H9 (cell line): ENCODE results near the gene MRPL34. TPM values are rescaled to one million over a fixed set of nuclear protein-coding genes. Genes with fewer than 3 reads are reported as not detected.

ENCODE experiments used
- DNase-seq: peaks from one replicate; pipeline ENCODE4 v3.0.0-alpha.2; 2017
- H2AFZ ChIP-seq: one replicate; pipeline ENCODE4 v1.6.1; 2013; ENCODE audit warnings: mild to moderate bottlenecking, low read length, control low read depth, moderate library complexity
- H2AK5ac ChIP-seq: 2 replicates; pipeline ENCODE4 v1.6.1; 2013; ENCODE audit warnings: low read length, control low read depth, mixed read lengths; ENCODE audit not compliant: insufficient read length
- H2BK120ac ChIP-seq: one replicate; pipeline ENCODE4 v1.6.1; 2013; ENCODE audit warnings: low read depth, mild to moderate bottlenecking, low read length, control low read depth, inconsistent platforms; ENCODE audit not compliant: poor library complexity, severe bottlenecking
- H2BK12ac ChIP-seq: 2 replicates; pipeline ENCODE4 v1.6.1; 2013; ENCODE audit warnings: low read length, control low read depth, mixed read lengths, low read depth; ENCODE audit not compliant: insufficient read length
- H2BK15ac ChIP-seq: 2 replicates; pipeline ENCODE4 v1.6.1; 2013; ENCODE audit warnings: low read depth, low read length, control low read depth
- H2BK20ac ChIP-seq: one replicate; pipeline ENCODE4 v1.6.1; 2013; ENCODE audit warnings: low read depth, mild to moderate bottlenecking, low read length, control low read depth, inconsistent platforms; ENCODE audit not compliant: poor library complexity, severe bottlenecking
- H2BK5ac ChIP-seq: 2 replicates; pipeline ENCODE4 v1.6.1; 2013; ENCODE audit warnings: low read length, control low read depth, mixed read lengths; ENCODE audit not compliant: insufficient read length
- H3K14ac ChIP-seq: 2 replicates; pipeline ENCODE4 v1.6.1; 2013; ENCODE audit warnings: low read length, control low read depth; ENCODE audit not compliant: insufficient read depth
- H3K18ac ChIP-seq: 2 replicates; pipeline ENCODE4 v1.6.1; 2013; ENCODE audit warnings: low read depth, mild to moderate bottlenecking, mixed read lengths, low read length, control low read depth; ENCODE audit not compliant: insufficient read length
- H3K23ac ChIP-seq: 2 replicates; pipeline ENCODE4 v1.6.1; 2013; ENCODE audit warnings: low read length, control low read depth, mixed read lengths, low read depth; ENCODE audit not compliant: insufficient read length
- H3K23me2 ChIP-seq: 2 replicates; pipeline ENCODE4 v1.6.1; 2013; ENCODE audit warnings: low read depth, mild to moderate bottlenecking, mixed read lengths, low read length, control low read depth; ENCODE audit not compliant: insufficient read length, poor library complexity, severe bottlenecking
- H3K27ac ChIP-seq: 2 replicates; pipeline ENCODE4 v1.5.1; 2013; ENCODE audit warnings: low read length, control low read depth, mixed read lengths, low read depth; ENCODE audit not compliant: insufficient read length
- H3K27me3 ChIP-seq: 2 replicates; pipeline ENCODE4 v1.6.1; 2013; ENCODE audit warnings: low read length, control low read depth, inconsistent platforms; ENCODE audit not compliant: insufficient read depth
- H3K4ac ChIP-seq: 2 replicates; pipeline ENCODE4 v1.6.1; 2013; ENCODE audit warnings: low read depth, mild to moderate bottlenecking, control low read depth, inconsistent platforms, low read length, moderate library complexity
- H3K4me1 ChIP-seq: 2 replicates; pipeline ENCODE4 v1.6.1; 2013; ENCODE audit warnings: low read length, control low read depth, inconsistent platforms; ENCODE audit not compliant: insufficient read depth
- H3K4me2 ChIP-seq: 2 replicates; pipeline ENCODE4 v1.6.1; 2013; ENCODE audit warnings: low read length, control low read depth, mixed read lengths; ENCODE audit not compliant: insufficient read length, insufficient read depth
- H3K56ac ChIP-seq: 2 replicates; pipeline ENCODE4 v1.6.1; 2013; ENCODE audit warnings: low read depth, mild to moderate bottlenecking, mixed read lengths, low read length, control low read depth; ENCODE audit not compliant: insufficient read length
- H3K79me1 ChIP-seq: 2 replicates; pipeline ENCODE4 v1.6.1; 2013; ENCODE audit warnings: low read depth, mild to moderate bottlenecking, moderate library complexity, low read length, control low read depth, inconsistent platforms; ENCODE audit not compliant: insufficient read depth, poor library complexity, severe bottlenecking
- H3K79me2 ChIP-seq: 2 replicates; pipeline ENCODE4 v1.6.1; 2013; ENCODE audit warnings: low read length, control low read depth, inconsistent platforms; ENCODE audit not compliant: insufficient read depth
- H3K9ac ChIP-seq: 2 replicates; pipeline ENCODE4 v1.6.1; 2013; ENCODE audit warnings: low read length, control low read depth, mixed read lengths; ENCODE audit not compliant: insufficient read length; ENCODE audit errors: extremely low read depth
- H3K9me3 ChIP-seq: one replicate; pipeline ENCODE4 v1.6.1; 2013; ENCODE audit warnings: low read depth, low read length, inconsistent platforms; ENCODE audit not compliant: control insufficient read depth
- H3T11ph ChIP-seq: one replicate; pipeline ENCODE4 v1.6.1; 2013; ENCODE audit warnings: mild to moderate bottlenecking, low read length, control low read depth, inconsistent platforms
- H4K20me1 ChIP-seq: one replicate; pipeline ENCODE4 v1.6.1; 2013; ENCODE audit not compliant: control insufficient read depth, insufficient read length, insufficient read depth
- H4K5ac ChIP-seq: 2 replicates; pipeline ENCODE4 v1.6.1; 2013; ENCODE audit warnings: low read depth, mild to moderate bottlenecking, mixed read lengths, low read length, control low read depth; ENCODE audit not compliant: insufficient read length
- H4K8ac ChIP-seq: replicated peaks from 2 replicates; pipeline ENCODE4 v1.6.1; 2013; ENCODE audit warnings: low read length, control low read depth, mixed read lengths, low read depth; ENCODE audit not compliant: insufficient read length
- H4K91ac ChIP-seq: 2 replicates; pipeline ENCODE4 v1.6.1; 2013; ENCODE audit warnings: low read depth, mild to moderate bottlenecking, moderate library complexity, mixed read lengths, low read length, control low read depth; ENCODE audit not compliant: insufficient read length
- H3K27ac Mint-ChIP-seq, 3 experiments: 2 replicates in 2 of 3; 3 replicates in 1 of 3; pipeline ENCODE4 v1.8.0; 2020 to 2021; ENCODE audit warnings: mixed read lengths in 3 of 3, mild to moderate bottlenecking in 1 of 3, moderate library complexity in 1 of 3
- H3K27me3 Mint-ChIP-seq: 2 replicates; pipeline ENCODE4 v1.8.0; 2021; ENCODE audit warnings: low read depth, mild to moderate bottlenecking, moderate library complexity, mixed read lengths
- H3K36me3 Mint-ChIP-seq, 3 experiments: 2 replicates in 2 of 3; 3 replicates in 1 of 3; pipeline ENCODE4 v1.8.0; 2020 to 2021; ENCODE audit warnings: low read depth in 3 of 3, mixed read lengths in 3 of 3; ENCODE audit not compliant: insufficient read depth in 1 of 3
- H3K4me1 Mint-ChIP-seq, 2 experiments: 2 replicates each; pipeline ENCODE4 v1.8.0; 2020; ENCODE audit warnings: mixed read lengths in 2 of 2
- H3K4me3 Mint-ChIP-seq, 2 experiments: 2 replicates in 1 of 2; 3 replicates in 1 of 2; pipeline ENCODE4 v1.8.0; 2020 to 2021; ENCODE audit warnings: mild to moderate bottlenecking in 2 of 2, mixed read lengths in 2 of 2, moderate library complexity in 1 of 2
- H3K9me3 Mint-ChIP-seq, 2 experiments: 2 replicates in 1 of 2; 3 replicates in 1 of 2; pipeline ENCODE4 v1.8.0; 2020; ENCODE audit warnings: mild to moderate bottlenecking in 2 of 2, mixed read lengths in 2 of 2, moderate library complexity in 1 of 2
- WGBS: extraction: QIAGEN DNeasy Blood & Tissue Kit; methylation state at CpG from one replicate; pipeline ENCODE4 v1.1.7; 2013; ENCODE audit warnings: missing lambda C conversion rate, low lambda C conversion rate, mixed read lengths; ENCODE audit not compliant: insufficient read length; ENCODE audit errors: extremely low coverage; 5-methylcytosine and 5-hydroxymethylcytosine counted together
- total RNA-seq: library from RNA; stranded (reverse); gene quantifications from 2 replicates; pipeline ENCODE4 v1.2.1, GENCODE V29; 2021
- TF ChIP-seq, protein P1 (sequence below): fragments of 200-600 bp; sonication (generic); conservative IDR thresholded peaks from 3 replicates; pipeline ENCODE4 v1.8.0; 2021; ENCODE audit warnings: antibody characterized with exemption, mild to moderate bottlenecking

MRPL34 gene
- total RNA-seq, 1 experiment from 2014 or later: 84.6 TPM

DNA sequence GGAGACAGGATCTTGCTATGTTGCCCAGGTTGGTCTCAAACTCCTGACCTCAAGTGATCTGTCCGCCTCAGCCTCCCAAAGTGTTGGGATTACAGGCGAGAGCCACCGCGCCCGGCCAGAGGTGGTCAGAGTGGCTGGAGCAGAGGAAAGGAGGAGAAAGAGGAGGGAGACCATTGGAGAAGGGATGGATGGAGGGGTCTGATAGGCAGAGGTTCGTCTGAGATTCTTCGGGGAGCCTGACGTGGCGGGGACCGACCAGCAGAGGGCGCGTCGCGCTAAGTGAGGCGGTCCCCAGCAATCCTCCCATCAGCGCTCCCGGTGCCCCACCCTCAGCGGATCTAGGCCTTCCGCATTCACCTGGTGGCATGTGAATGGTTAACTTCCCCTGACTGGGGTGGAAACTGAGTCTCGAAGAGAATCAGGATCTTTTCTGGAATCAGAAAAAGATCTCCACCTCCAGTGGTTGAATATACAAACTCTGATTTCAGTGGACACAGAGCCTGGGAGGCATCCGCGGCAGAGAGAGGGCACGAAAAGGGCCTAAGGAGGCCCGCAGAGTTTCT lies 40.5 kb downstream of the MRPL34 start:
- peak; percentile 90 for DNase-seq
- no peak overlapping the region for H2BK15ac ChIP-seq
- no peaks in the 10 kb centered on the region for H4K20me1 ChIP-seq
- Mint-ChIP-seq H3K27ac (no peak overlapping the region), H3K4me3 (peak overlapping the region in 1 of 2 experiments; percentile 12; a peak in 1 of 5 replicates), H3K36me3 (peaks cover 9 to 21% (median 12%) of the 10 kb centered on the region in 3 experiments; a peak in 5 of 7 replicates), H3K9me3 (no peaks in the 10 kb centered on the region; a peak in 1 of 5 replicates), H3K4me1 (peaks cover 11 to 21% of the 10 kb centered on the region in 2 experiments), H3K27me3 (peaks cover 4% of the 10 kb centered on the region; the same call in 1 of the 2 replicates)
- H2BK12ac ChIP-seq: no peak overlapping the region
- TF ChIP-seq, protein P1, sequence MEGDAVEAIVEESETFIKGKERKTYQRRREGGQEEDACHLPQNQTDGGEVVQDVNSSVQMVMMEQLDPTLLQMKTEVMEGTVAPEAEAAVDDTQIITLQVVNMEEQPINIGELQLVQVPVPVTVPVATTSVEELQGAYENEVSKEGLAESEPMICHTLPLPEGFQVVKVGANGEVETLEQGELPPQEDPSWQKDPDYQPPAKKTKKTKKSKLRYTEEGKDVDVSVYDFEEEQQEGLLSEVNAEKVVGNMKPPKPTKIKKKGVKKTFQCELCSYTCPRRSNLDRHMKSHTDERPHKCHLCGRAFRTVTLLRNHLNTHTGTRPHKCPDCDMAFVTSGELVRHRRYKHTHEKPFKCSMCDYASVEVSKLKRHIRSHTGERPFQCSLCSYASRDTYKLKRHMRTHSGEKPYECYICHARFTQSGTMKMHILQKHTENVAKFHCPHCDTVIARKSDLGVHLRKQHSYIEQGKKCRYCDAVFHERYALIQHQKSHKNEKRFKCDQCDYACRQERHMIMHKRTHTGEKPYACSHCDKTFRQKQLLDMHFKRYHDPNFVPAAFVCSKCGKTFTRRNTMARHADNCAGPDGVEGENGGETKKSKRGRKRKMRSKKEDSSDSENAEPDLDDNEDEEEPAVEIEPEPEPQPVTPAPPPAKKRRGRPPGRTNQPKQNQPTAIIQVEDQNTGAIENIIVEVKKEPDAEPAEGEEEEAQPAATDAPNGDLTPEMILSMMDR: peak; percentile 99
- no peaks in the 10 kb centered on the region for H3K79me2 ChIP-seq
- H3K4ac ChIP-seq: no peak overlapping the region
- no peak overlapping the region for H3K23ac ChIP-seq
- no peak overlapping the region for H2BK20ac ChIP-seq
- H2BK5ac ChIP-seq: no peak overlapping the region
- no peak overlapping the region for H3T11ph ChIP-seq
- H3K79me1 ChIP-seq: no peaks in the 10 kb centered on the region
- H3K27me3 ChIP-seq: no peaks in the 10 kb centered on the region
- H3K4me1 ChIP-seq: no peaks in the 10 kb centered on the region
- no CpG with 5 or more reads among the region's 24 CpGs for WGBS
- no peak overlapping the region for H2AFZ ChIP-seq
- H2BK120ac ChIP-seq: no peak overlapping the region
- H2AK5ac ChIP-seq: no peak overlapping the region
- no peak overlapping the region for H3K18ac ChIP-seq
- no peaks in the 10 kb centered on the region for H3K23me2 ChIP-seq
- H3K9ac ChIP-seq: no peak overlapping the region
- no peak overlapping the region for H4K91ac ChIP-seq
- no peak overlapping the region for H3K14ac ChIP-seq
- H3K9me3 ChIP-seq: no peaks in the 10 kb centered on the region
- H3K4me2 ChIP-seq: no peak overlapping the region
- no peak overlapping the region for H3K27ac ChIP-seq
- no peak overlapping the region for H4K8ac ChIP-seq
- no peak overlapping the region for H3K56ac ChIP-seq
- no peak overlapping the region for H4K5ac ChIP-seq
